OCI-LY3 (cell line): ENCODE data around the gene PEX11A.

Experiments
- H2AFZ ChIP-seq: fragments of 200-600, 300-600 bp; shearing (Covaris generic); 2 replicates; pipeline ENCODE4 v1.6.0; 2014; ENCODE audit warnings: antibody characterized with exemption, low read depth, low read length
- H3K27ac ChIP-seq: fragments of 200-600, 300-600 bp; sonication (generic); 2 replicates; pipeline ENCODE4 v1.5.1; 2014; ENCODE audit warnings: mild to moderate bottlenecking, low read length, moderate library complexity, mixed read lengths
- H3K27me3 ChIP-seq: fragments of 200-600, 300-600 bp; sonication (generic); 2 replicates; pipeline ENCODE4 v1.6.1; 2014; ENCODE audit warnings: low read depth, low read length, mixed read lengths
- H3K36me3 ChIP-seq: fragments of 200-600, 300-600 bp; sonication (generic); replicated peaks from 2 replicates; pipeline ENCODE3; 2014; ENCODE audit warnings: low read depth, low read length, mixed read lengths
- H3K4me1 ChIP-seq: fragments of 300-600, 200-600 bp; sonication (generic); 2 replicates; pipeline ENCODE4 v1.6.1; 2014; ENCODE audit warnings: low read length, mixed read lengths
- H3K4me2 ChIP-seq: fragments of 200-600, 300-600 bp; sonication (generic); 2 replicates; pipeline ENCODE4 v1.6.1; 2014; ENCODE audit warnings: low read length, mixed read lengths
- H3K4me3 ChIP-seq: fragments of 300-600, 200-600 bp; sonication (generic); 2 replicates; pipeline ENCODE4 v1.5.1; 2014; ENCODE audit warnings: antibody characterized with exemption, mild to moderate bottlenecking, low read length, moderate library complexity
- H3K79me2 ChIP-seq: fragments of 300-600, 200-600 bp; shearing (Covaris generic); 2 replicates; pipeline ENCODE4 v1.6.1; 2014; ENCODE audit warnings: mild to moderate bottlenecking, low read length, mixed read lengths
- H3K9ac ChIP-seq: fragments of 300-600, 200-600 bp; shearing (Covaris generic); 2 replicates; pipeline ENCODE4 v1.6.0; 2014; ENCODE audit warnings: mild to moderate bottlenecking, low read length, moderate library complexity
- H3K9me3 ChIP-seq: fragments of 200-600, 300-600 bp; shearing (Covaris generic); 2 replicates; pipeline ENCODE4 v1.6.1; 2014; ENCODE audit warnings: low read length, mixed read lengths; ENCODE audit not compliant: insufficient read depth
- H4K20me1 ChIP-seq: fragments of 200-600, 300-600 bp; sonication (generic); 2 replicates; pipeline ENCODE4 v1.6.1; 2016; ENCODE audit warnings: low read length, mixed read lengths; ENCODE audit not compliant: insufficient read depth
- EZH2phosphoT487 ChIP-seq: fragments of 200-600 bp; shearing (Covaris generic); IDR thresholded peaks from 2 replicates; pipeline ENCODE4 v1.6.1; 2018; ENCODE audit warnings: antibody characterized with exemption, mixed run types, low read depth
- TF ChIP-seq, protein P1 (sequence below): fragments of 200-600, 300-600 bp; sonication (generic); IDR thresholded peaks from 2 replicates; pipeline ENCODE4 v1.5.1; 2014; ENCODE audit warnings: antibody characterized with exemption, low read length, low read depth

The PEX11A gene

DNA sequence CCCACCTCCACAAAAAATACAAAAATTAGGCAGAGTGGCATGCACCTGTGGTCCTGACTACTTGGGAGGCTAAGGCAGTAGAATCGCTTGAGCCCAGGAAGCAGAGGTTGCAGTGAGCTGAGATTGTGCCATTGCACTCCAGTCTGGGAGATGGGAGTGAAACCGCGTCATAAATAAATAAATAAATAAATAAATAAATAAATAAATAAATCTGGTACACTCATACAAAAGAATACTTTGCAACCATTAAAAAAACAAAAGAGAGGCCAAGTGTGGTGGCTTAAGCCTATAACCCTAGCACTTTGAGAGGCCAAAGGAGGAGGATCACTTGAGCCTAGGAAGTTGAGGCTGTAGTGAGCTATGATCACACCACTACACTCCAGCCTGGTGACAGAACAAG, 32.5 kb upstream of the PEX11A start:
- H2AFZ ChIP-seq = no peak overlapping the region
- no peaks in the 10 kb centered on the region for H4K20me1 ChIP-seq
- no peak overlapping the region for H3K4me2 ChIP-seq
- no peaks in the 10 kb centered on the region for H3K79me2 ChIP-seq
- H3K4me3 ChIP-seq = no peak overlapping the region
- H3K9me3 ChIP-seq = peaks cover 8% of the 10 kb centered on the region
- H3K9ac ChIP-seq = no peak overlapping the region
- H3K36me3 ChIP-seq = no peaks in the 10 kb centered on the region
- TF ChIP-seq EZH2phosphoT487 = no peak
- TF ChIP-seq, protein P1, sequence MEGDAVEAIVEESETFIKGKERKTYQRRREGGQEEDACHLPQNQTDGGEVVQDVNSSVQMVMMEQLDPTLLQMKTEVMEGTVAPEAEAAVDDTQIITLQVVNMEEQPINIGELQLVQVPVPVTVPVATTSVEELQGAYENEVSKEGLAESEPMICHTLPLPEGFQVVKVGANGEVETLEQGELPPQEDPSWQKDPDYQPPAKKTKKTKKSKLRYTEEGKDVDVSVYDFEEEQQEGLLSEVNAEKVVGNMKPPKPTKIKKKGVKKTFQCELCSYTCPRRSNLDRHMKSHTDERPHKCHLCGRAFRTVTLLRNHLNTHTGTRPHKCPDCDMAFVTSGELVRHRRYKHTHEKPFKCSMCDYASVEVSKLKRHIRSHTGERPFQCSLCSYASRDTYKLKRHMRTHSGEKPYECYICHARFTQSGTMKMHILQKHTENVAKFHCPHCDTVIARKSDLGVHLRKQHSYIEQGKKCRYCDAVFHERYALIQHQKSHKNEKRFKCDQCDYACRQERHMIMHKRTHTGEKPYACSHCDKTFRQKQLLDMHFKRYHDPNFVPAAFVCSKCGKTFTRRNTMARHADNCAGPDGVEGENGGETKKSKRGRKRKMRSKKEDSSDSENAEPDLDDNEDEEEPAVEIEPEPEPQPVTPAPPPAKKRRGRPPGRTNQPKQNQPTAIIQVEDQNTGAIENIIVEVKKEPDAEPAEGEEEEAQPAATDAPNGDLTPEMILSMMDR = no peak
- H3K27ac ChIP-seq = no peak overlapping the region
- no peaks in the 10 kb centered on the region for H3K4me1 ChIP-seq
- peaks cover 16% of the 10 kb centered on the region for H3K27me3 ChIP-seq

- Histone ChIP-seq H3K27ac (no peak overlapping the region), H3K79me2 (no peaks in the 10 kb centered on the region), H3K4me1 (no peaks in the 10 kb centered on the region), H3K36me3 (no peaks in the 10 kb centered on the region), H3K9me3 (no peaks in the 10 kb centered on the region), H4K20me1 (no peaks in the 10 kb centered on the region), H3K27me3 (peaks cover 4% of the 10 kb centered on the region; the same call in 1 of the 2 replicates), H3K9ac (no peak overlapping the region), H2AFZ (no peak overlapping the region), H3K4me3 (no peak overlapping the region), H3K4me2 (no peak overlapping the region)
- TF ChIP-seq, protein P1 = no peak
- TF ChIP-seq EZH2phosphoT487 = no peak
Observed at GRCh38 chr15:89714775-89715174, 24.2 kb upstream of the PEX11A start.

GRCh38 chr15:89707577-89707976, 17.0 kb upstream of the PEX11A start:
- no peak overlapping the region for H3K4me2 ChIP-seq
- H3K27me3 ChIP-seq = peaks cover 23% of the 10 kb centered on the region
- no peaks in the 10 kb centered on the region for H3K4me1 ChIP-seq
- H3K9me3 ChIP-seq = no peaks in the 10 kb centered on the region
- H3K4me3 ChIP-seq = no peak overlapping the region
- H3K9ac ChIP-seq = no peak overlapping the region
- no peaks in the 10 kb centered on the region for H3K36me3 ChIP-seq
- H2AFZ ChIP-seq = no peak overlapping the region
- TF ChIP-seq, protein P1 = no peak
- TF ChIP-seq EZH2phosphoT487 = no peak
- no peak overlapping the region for H3K27ac ChIP-seq
- no peaks in the 10 kb centered on the region for H3K79me2 ChIP-seq
- no peaks in the 10 kb centered on the region for H4K20me1 ChIP-seq

- no peak overlapping the region for H3K4me2 ChIP-seq
- no peaks in the 10 kb centered on the region for H3K36me3 ChIP-seq
- H3K9ac ChIP-seq = no peak overlapping the region
- H4K20me1 ChIP-seq = no peaks in the 10 kb centered on the region
- peaks cover 41% of the 10 kb centered on the region for H3K27me3 ChIP-seq
- H3K4me3 ChIP-seq = no peak overlapping the region
- H3K4me1 ChIP-seq = no peaks in the 10 kb centered on the region
- no peak overlapping the region for H2AFZ ChIP-seq
- H3K79me2 ChIP-seq = no peaks in the 10 kb centered on the region
- no peak overlapping the region for H3K27ac ChIP-seq
- no peaks in the 10 kb centered on the region for H3K9me3 ChIP-seq
- no peak for TF ChIP-seq EZH2phosphoT487
- TF ChIP-seq, protein P1 = no peak
Observed at GRCh38 chr15:89704411-89704810, 13.9 kb upstream of the PEX11A start.
